Measurements from ENCODE around the gene BACE2.

The BACE2 gene

DNA sequence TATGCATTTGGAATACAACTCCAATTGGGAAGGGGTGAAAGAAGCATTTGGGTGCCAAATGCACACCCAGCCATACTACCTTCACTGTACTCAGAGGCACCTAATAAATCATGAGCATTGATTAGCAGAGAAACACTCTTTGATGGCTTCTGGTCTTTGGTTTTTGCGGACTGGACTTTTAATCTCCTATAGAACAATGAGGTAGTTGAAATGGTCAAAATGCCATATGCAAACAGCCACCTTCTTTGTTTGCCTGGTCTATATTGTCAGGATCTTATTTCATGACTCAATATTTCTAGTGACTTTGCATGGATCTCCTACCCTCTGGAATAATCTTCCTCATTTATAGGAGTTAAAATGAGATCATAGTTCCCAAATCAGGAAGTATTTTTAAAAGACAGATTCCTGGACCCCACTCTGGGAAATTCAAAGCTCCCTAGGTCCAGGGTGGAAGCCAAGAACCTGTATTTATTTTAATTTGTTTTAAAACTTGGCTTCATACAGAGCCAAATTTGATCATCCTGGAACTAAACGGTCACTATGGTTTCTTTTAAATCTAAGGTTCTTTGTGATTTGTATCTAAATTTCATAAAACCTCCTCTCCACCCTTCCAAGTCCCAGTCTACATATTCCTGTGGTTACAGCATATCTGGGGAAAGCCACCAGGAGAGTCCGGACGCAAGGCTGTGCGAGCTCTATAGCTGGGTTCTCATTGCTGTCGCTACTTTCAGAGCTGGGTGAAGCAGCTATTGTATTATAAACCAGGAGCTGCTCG lies 157.4 kb downstream of the BACE2 start:
- DNase-seq, result no peak

DNA sequence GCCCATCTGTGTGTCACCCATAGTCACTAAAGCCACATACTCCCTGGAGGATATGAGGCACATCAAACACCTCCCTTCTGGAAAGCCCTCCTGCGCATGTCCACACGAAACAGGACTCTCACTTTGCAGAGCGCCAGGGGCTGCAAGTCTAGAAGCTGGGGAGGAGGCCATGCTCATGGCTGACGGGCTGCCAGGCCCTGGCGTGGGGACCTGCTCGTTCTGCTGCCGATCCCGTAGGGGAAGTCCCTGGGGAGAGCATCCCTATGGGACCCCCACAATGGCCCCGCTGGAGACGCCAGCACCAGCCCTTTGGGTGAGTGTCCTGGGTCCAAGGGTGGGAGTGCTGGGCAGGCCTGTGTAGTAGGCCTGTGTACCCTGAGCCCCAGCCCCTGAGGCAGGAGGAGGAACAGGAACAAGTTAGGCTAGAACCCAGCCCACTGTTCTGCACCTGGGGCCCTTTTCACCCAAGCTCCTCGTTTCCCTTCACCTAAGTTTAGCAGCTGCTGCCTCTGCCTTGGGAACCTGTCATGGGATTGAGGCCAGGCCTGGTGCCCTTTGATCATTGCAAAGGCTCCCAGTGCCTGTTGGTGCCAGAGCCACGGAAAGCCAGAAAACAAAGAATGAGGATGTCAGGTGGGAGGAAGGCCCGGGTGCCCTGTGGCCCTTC lies 158.6 kb downstream of the BACE2 start:
- DNase-seq, result no peak

DNA sequence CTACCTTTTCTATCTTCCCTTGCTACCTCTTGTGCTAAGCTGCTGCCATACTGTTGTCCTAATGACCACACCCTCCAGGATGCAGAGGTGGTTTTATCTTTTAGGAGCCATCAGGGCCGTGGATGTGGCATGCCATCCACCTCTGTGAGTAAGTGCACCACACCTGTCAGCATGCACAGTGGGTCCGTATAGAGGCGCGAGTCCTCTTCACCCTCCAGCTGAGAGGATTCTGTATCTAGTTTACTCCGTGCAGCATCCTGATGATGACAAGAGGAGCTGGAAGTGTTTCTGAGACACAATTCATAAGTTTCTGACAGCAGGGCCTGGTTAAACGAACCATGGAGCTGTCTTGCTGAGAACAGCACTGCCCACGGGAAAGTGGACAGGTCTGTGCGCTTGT lies 159.8 kb downstream of the BACE2 start:
- no peak for DNase-seq

DNA sequence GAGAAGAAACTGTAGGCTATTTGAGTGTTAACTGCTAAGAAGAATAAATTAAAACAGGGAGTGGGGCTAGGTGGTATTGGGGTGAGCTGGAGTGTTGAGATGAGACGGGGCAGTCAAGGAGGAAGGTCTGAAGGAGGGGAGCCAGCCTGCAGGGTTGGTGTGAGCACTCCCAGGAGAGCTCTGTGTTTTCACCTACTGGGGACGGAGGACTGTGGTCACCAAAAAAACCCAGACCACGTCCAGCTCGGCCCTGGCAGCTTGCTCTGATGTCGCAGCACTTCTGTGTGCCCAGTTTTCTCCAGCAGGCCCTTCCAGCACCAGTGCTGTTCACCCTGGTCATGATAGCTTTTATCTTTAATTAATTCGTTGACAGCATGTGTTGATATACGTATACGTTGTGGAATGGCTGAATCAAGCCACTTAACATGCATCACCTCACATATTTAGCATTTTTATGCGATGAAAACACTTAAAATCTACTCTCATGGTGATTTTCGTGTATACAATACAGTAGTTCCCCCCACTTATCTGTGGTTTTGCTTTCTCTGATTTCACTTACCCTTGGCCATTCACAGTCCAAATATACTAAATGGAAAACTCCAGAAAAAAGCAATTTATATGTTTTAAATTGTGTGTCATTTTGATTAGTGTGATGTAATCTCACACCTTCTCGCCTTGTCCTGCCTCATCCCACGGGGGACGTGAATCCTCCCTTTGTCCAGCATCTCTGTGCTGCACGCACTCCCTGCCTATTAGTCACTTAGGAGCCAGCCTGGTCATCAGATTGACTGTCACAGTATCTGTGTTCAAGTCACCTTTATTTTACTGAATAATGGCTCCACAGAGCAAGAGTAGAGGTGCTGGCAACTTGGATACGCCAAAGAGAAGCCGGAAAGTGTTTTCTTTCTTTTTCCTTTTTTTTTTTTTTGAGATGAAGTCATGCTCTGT lies 161.0 kb downstream of the BACE2 start:
- DNase-seq, result no peak

All from CD4-positive, alpha-beta T cell treated with Interleukin-4 for 1 hour (primary cell).